ENCODE results near the gene KLF4. TPM values are rescaled to one million over a fixed set of nuclear protein-coding genes. Genes with fewer than 3 reads are reported as not detected.

KLF4 gene
- total RNA-seq, 1 donor from 2014 or later: 16.4 TPM

DNA sequence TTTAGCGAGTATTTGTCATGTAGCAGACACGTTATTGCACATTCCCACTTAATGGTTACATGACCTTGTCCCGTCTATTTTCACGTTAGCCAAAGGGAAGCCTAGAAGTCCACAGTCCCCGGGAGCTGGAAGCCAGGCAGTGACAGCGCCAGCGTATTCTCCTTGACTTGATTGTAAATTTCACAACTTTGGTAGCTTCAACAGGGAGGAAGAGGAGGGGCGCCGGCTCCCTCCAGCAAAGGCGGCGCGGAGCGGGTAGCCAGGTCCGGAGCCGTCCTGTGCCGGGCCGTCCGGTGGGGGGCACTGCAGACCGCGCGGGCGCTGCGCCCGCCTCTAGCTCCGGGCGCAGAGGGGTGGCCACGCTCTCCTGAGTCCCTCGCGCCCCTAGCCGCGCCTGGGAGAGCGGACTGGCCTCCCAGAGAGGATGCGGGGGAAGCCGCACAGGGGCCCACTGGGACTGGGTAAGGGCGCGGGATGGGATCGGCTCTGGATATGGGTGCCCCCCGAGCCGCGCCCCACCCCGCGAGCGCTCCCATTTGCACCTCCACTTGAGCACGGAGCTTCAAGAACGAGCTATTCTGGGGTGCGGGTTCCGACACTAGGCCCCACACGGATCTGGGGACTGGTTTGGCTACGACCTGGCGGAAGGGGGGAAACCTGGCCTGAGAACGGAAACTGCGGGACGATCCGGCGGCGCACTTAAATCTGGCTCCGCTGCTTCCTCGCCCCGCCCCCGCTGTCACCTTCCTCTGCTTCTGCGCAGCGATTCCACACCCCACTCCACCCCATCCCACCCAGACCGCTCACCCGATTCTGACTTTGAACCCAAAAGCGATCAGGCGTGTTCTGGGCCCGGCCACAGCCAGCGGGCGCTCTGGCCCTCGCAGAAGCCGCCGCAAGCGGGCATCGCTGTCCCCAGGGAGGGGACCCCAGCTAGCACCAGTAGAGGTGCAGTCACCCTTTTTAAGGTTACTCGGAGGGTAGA is 23.8 kb downstream of the KLF4 start:
- H3K9me3 Mint-ChIP-seq (ENCODE audit: unreplicated experiment): no peaks in the 10 kb centered on the region
- TF ChIP-seq, protein P1, sequence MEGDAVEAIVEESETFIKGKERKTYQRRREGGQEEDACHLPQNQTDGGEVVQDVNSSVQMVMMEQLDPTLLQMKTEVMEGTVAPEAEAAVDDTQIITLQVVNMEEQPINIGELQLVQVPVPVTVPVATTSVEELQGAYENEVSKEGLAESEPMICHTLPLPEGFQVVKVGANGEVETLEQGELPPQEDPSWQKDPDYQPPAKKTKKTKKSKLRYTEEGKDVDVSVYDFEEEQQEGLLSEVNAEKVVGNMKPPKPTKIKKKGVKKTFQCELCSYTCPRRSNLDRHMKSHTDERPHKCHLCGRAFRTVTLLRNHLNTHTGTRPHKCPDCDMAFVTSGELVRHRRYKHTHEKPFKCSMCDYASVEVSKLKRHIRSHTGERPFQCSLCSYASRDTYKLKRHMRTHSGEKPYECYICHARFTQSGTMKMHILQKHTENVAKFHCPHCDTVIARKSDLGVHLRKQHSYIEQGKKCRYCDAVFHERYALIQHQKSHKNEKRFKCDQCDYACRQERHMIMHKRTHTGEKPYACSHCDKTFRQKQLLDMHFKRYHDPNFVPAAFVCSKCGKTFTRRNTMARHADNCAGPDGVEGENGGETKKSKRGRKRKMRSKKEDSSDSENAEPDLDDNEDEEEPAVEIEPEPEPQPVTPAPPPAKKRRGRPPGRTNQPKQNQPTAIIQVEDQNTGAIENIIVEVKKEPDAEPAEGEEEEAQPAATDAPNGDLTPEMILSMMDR (IDR thresholded peaks at IDR 0.05; ENCODE audit: unreplicated experiment): peak; percentile 80
- no peaks in the 10 kb centered on the region for H3K36me3 Mint-ChIP-seq (ENCODE audit: low read depth, unreplicated experiment)
- peak overlapping the region; percentile 88 for H3K4me3 Mint-ChIP-seq (ENCODE audit: unreplicated experiment)
- peaks cover 2% of the 10 kb centered on the region for H3K27me3 Mint-ChIP-seq (ENCODE audit: unreplicated experiment)
- H3K4me1 Mint-ChIP-seq (ENCODE audit: unreplicated experiment): no peaks in the 10 kb centered on the region
- H3K27ac Mint-ChIP-seq (ENCODE audit: unreplicated experiment): no peak overlapping the region
- DNase-seq (ENCODE audit: low spot score): peak; percentile 81

DNA sequence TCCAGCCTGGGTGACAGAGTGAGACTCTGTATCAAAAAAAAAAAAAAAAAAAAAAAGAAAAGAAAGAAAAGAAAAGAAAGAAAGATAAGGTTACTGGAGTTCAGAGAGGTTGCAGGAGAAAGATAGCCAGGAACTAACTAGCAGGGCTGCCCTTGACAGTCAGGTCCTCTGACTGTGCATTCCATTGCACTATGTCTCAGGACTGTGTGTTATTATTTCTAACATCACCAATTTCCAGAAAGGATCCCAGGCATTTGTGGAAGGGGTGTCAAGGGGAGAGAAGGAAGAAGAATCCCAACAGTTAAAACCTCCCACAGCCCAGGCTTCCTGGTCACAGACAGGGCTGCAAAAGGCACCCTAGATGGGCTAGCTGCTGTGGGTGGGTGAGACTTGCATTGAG is 25.1 kb downstream of the KLF4 start:
- DNase-seq (ENCODE audit: low spot score): no peak
- TF ChIP-seq, protein P1 (IDR thresholded peaks at IDR 0.05; ENCODE audit: unreplicated experiment): no peak
- no peak overlapping the region for H3K27ac Mint-ChIP-seq (ENCODE audit: unreplicated experiment)
- no peak overlapping the region for H3K4me3 Mint-ChIP-seq (ENCODE audit: unreplicated experiment)
- H3K4me1 Mint-ChIP-seq (ENCODE audit: unreplicated experiment): no peaks in the 10 kb centered on the region
- H3K9me3 Mint-ChIP-seq (ENCODE audit: unreplicated experiment): no peaks in the 10 kb centered on the region
- no peaks in the 10 kb centered on the region for H3K36me3 Mint-ChIP-seq (ENCODE audit: low read depth, unreplicated experiment)
- peaks cover 2% of the 10 kb centered on the region for H3K27me3 Mint-ChIP-seq (ENCODE audit: unreplicated experiment)

DNA sequence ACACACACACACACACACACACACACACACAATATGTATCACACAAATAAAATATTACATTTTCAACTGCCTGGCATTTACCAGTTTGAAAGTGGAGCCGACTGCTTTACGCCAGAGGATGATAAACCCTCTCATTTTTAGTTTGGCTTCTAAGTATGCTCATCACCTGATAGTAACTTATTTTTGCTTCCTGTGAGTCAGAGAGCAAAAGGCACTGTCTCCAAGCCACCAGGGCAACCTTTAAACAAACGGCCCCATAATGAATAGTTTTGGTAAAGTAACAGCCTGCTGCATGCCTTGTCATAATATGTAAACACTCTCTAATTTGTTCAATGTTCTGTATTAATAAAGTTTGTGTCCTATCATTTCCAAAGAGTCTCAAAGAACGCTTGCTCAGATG is 26.9 kb downstream of the KLF4 start:
- Mint-ChIP-seq H3K4me1 (ENCODE audit: unreplicated experiment) (no peaks in the 10 kb centered on the region), H3K27ac (ENCODE audit: unreplicated experiment) (no peak overlapping the region), H3K4me3 (ENCODE audit: unreplicated experiment) (no peak overlapping the region), H3K36me3 (ENCODE audit: low read depth, unreplicated experiment) (no peaks in the 10 kb centered on the region), H3K27me3 (ENCODE audit: unreplicated experiment) (peaks cover 2% of the 10 kb centered on the region), H3K9me3 (ENCODE audit: unreplicated experiment) (no peaks in the 10 kb centered on the region)
- DNase-seq (ENCODE audit: low spot score): no peak
- TF ChIP-seq, protein P1 (IDR thresholded peaks at IDR 0.05; ENCODE audit: unreplicated experiment): no peak

DNA sequence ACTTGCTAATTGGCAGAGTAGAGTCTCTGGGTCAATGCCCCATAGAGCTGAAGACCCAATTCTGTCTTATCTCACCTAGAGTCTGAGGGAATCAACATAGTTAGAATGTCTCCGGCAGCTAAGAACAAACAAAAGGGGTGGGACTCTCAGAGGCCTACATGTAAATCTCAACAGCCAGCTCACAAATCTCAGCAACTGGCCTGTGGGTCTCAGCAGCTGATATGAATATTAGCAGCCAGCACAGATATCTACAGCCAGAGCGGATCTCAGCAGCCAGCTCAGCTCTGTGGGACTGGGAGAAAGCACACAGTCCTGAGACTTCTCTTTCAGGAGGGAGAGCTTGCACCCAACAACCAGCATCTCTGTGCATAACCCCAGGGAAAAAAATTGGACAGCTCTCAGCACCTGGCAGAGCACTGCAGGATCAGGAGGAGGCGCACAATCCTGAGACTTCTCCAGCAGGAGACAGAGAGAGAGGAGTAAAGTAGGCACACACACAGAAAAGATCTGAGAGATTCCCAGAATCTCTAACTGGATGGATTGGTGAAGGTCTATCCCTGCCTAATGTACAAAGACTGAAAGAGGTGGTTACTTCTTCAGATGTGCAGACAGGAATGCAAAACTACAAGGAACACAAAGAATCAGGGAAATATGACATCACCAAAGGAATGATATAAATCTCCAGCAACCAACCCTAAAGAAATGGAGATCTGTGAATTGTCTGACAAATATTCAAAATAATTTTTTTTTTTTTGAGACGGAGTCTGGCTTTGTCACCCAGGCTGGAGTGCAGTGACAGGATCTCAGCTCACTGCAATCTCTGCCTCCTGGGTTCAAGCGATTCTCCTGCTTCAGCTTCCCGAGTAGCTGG is 29.2 kb downstream of the KLF4 start:
- TF ChIP-seq, protein P1 (IDR thresholded peaks at IDR 0.05; ENCODE audit: unreplicated experiment): no peak
- H3K4me3 Mint-ChIP-seq (ENCODE audit: unreplicated experiment): no peak overlapping the region
- no peaks in the 10 kb centered on the region for H3K9me3 Mint-ChIP-seq (ENCODE audit: unreplicated experiment)
- DNase-seq (ENCODE audit: low spot score): no peak
- H3K36me3 Mint-ChIP-seq (ENCODE audit: low read depth, unreplicated experiment): no peaks in the 10 kb centered on the region
- peaks cover 2% of the 10 kb centered on the region for H3K27me3 Mint-ChIP-seq (ENCODE audit: unreplicated experiment)
- H3K27ac Mint-ChIP-seq (ENCODE audit: unreplicated experiment): no peak overlapping the region
- no peaks in the 10 kb centered on the region for H3K4me1 Mint-ChIP-seq (ENCODE audit: unreplicated experiment)

Data from endothelial cell (in vitro differentiated cells).